Heart left ventricle (tissue), 16 donors: ENCODE data around the gene LRRC63. TPM values are rescaled to one million over a fixed set of nuclear protein-coding genes. Genes with fewer than 3 reads are reported as not detected.
A peak's percentile ranks its signal among the peaks of the same experiment; 100 is the strongest.

Source experiments
- ATAC-seq, 4 donors: fragments of 200-7000 bp; cut with Tn5 transposase; one replicate each; pipeline ENCODE4 v1.9.1; 2020 to 2022; ENCODE audit warnings: moderate library complexity in 4 of 4, mild to moderate bottlenecking in 3 of 4, moderate number of reproducible peaks in 1 of 4
- DNase-seq, 5 donors: peaks; one replicate each; pipeline ENCODE4 v3.0.0-alpha.2; 2020
- H3K27ac ChIP-seq, 12 donors: fragments of 200-600 bp; sonication (generic) in 4 of 12; one replicate each; pipeline versions ENCODE4 v1.5.0 to v1.8.0; 2016 to 2022; ENCODE audit warnings: mild to moderate bottlenecking in 2 of 12
- H3K27me3 ChIP-seq, 9 donors: fragments of 200-600 bp; sonication (generic) in 2 of 9; one replicate each; pipeline versions ENCODE4 v1.5.1 to v1.8.0; 2016 to 2022; ENCODE audit warnings: mild to moderate bottlenecking in 3 of 9
- H3K36me3 ChIP-seq, 9 donors: fragments of 200-600 bp; sonication (generic) in 2 of 9; one replicate each; pipeline versions ENCODE4 v1.5.0 to v1.8.0; 2018 to 2022; ENCODE audit warnings: mild to moderate bottlenecking in 2 of 9
- H3K4me1 ChIP-seq, 12 donors: fragments of 200-600 bp; sonication (generic) in 4 of 12; one replicate each; pipeline versions ENCODE4 v1.5.0 to v1.8.0; 2016 to 2022; ENCODE audit warnings: mild to moderate bottlenecking in 3 of 12
- H3K4me3 ChIP-seq, 12 donors: fragments of 200-600 bp; sonication (generic) in 4 of 12; one replicate each; pipeline versions ENCODE4 v1.5.0 to v1.8.0; 2017 to 2022; ENCODE audit warnings: mild to moderate bottlenecking in 9 of 12, moderate library complexity in 4 of 12
- H3K9me3 ChIP-seq, 12 donors: fragments of 200-600 bp; sonication (generic) in 4 of 12; one replicate each; pipeline versions ENCODE4 v1.5.0 to v1.8.0; 2016 to 2022; ENCODE audit warnings: mild to moderate bottlenecking in 1 of 12
- CTCF ChIP-seq, 12 donors: fragments of 200-600 bp; sonication (generic) in 4 of 12; IDR thresholded peaks; one replicate each; pipeline versions ENCODE4 v1.5.0 to v1.8.0; 2018 to 2022; ENCODE audit warnings: antibody characterized with exemption in 12 of 12, mild to moderate bottlenecking in 5 of 12
- POLR2A ChIP-seq, 2 donors: fragments of 450-650 bp; IDR thresholded peaks; one replicate each; pipeline ENCODE4 v1.6.1; 2017; ENCODE audit warnings: antibody characterized with exemption in 2 of 2, mild to moderate bottlenecking in 2 of 2, moderate library complexity in 2 of 2
- WGBS, 4 donors: extraction: QIAGEN DNeasy Blood & Tissue Kit in 2 of 4; methylation state at CpG; one replicate each; pipeline versions ENCODE4 v1.1.5 to v1.1.7; 2013 to 2018; 5-methylcytosine and 5-hydroxymethylcytosine counted together
- intact Hi-C, 10 donors: fragments of 100-400 bp; cut with DNase I; formaldehyde crosslinking; loops; one replicate each; pipeline versions ENCODE4 v1.11.1 to v1.14.2; 2022
- polyA plus RNA-seq, 2 donors: library from polyadenylated mRNA; stranded (reverse); fragments of 200-250 nt; gene quantifications; one replicate each; pipeline ENCODE4 v1.2.3, GENCODE V29; 2013
- total RNA-seq, 9 donors: library from RNA; depleted of rRNA in 2 of 9; stranded (reverse); fragments of >200 nt in 2 of 9; fragmentation: NEBNext Ultra II Directional in 3 of 9; extraction: Animal tissue kit (Norgen Biotek cat#: 25700) in 3 of 9; gene quantifications; one replicate each; pipeline versions ENCODE4 v1.1.0 to v1.2.4, GENCODE V29; 2016 to 2023
- donor health status: ischemic (EF 13 %, LVEDD 7.1; RV severe dilation, severe dysfunction).
- donor health status: healthy with polysubstance abuse.
- donor health status: DM: no; HTN: yes; CAD: no.
- donor health status: DM: no; HTN: no; CAD: no.
- donor health status: ischemic (EF 25% LVEDD 6.9; RV normal size, moderate dysfunction).
- donor health status: ischemic (EF 25% LVEDD 5.7; RV mildly dilated, moderate dysfunction).
- donor health status: healthy.
- donor health status: DM: yes; HTN: yes; CAD: no.
- donor health status: ischemic (EF 35%, LVEDD 5.7; RV mildly dilated, moderate dysfunction).
- donor health status: nonischemic (EF 11% LVEDD 7.7; RV severe dilation, severe dysfunction).
- donor health status: DM: yes; HTN: yes; CAD: no.
- donor health status: PGD.
- donor health status: ischemic (EF 29% LVEDD 5.4; RV normal size, mild dysfunction).
- donor health status: nonischemic (EF 23%, LVEDD 6.1; RV moderate dilation, normal function).

Gene LRRC63
- total and polyA plus RNA-seq, 11 donors: 0.14 to 0.48 TPM; not detected in 9

- ATAC-seq (no peak), DNase-seq (no peak)
- Histone ChIP-seq H3K36me3 (no peaks in the 10 kb centered on the region), H3K9me3 (no peaks in the 10 kb centered on the region), H3K27me3 (peaks cover 0 to 3% (median 0%) of the 10 kb centered on the region in 9 donors), H3K27ac (peak overlapping the region in 2 of 12 donors; percentile 9 to 91), H3K4me3 (peak overlapping the region in 9 of 12 donors; percentile 2 to 60 (median 36)), H3K4me1 (peaks cover 0 to 48% (median 0%) of the 10 kb centered on the region in 12 donors)
- intact Hi-C loops: no loop called here
- TF ChIP-seq POLR2A (IDR thresholded peaks at IDR 0.05): no peak
- WGBS, 4 donors: 81 to 90% (median 85%) methylated on average over 5 of the region's 5 CpGs
Measured at GRCh38 chr13:46181377-46181839, 30.3 kb upstream of the LRRC63 start.

- DNase-seq (no peak), ATAC-seq (peak in 3 of 4 donors; percentile 38 to 68 (median 51))
- Histone ChIP-seq H3K27me3 (peaks cover 0 to 3% (median 0%) of the 10 kb centered on the region in 9 donors), H3K27ac (peak within 1 kb of the TSS in 2 of 12 donors; percentile 9 to 91), H3K4me3 (peak within 1 kb of the TSS in 9 of 12 donors; percentile 2 to 60 (median 36)), H3K9me3 (no peaks in the 10 kb centered on the region), H3K36me3 (no peaks in the 10 kb centered on the region), H3K4me1 (peaks cover 0 to 46% (median 0%) of the 10 kb centered on the region in 12 donors)
- intact Hi-C loops: no loop called here
- no peak for TF ChIP-seq POLR2A (IDR thresholded peaks at IDR 0.05)
- TF ChIP-seq CTCF (IDR thresholded peaks at IDR 0.05): no peak
- WGBS, 4 donors: 78 to 88% (median 85%) methylated on average over 8 of the region's 8 CpGs
Measured at GRCh38 chr13:46181840-46182490, 29.8 kb upstream of the LRRC63 start, which contains the start of gene LCP1. Gene LCP1, minus strand, starts transcription at chr13:46182177. Its CDS starts 22,515 bp downstream, at chr13:46159662.

- Histone ChIP-seq H3K27ac (peak overlapping the region in 1 of 12 donors; percentile 91), H3K4me1 (peaks cover 0 to 46% (median 0%) of the 10 kb centered on the region in 12 donors), H3K4me3 (peak overlapping the region in 1 of 12 donors; percentile 60), H3K36me3 (no peaks in the 10 kb centered on the region), H3K9me3 (no peaks in the 10 kb centered on the region), H3K27me3 (peaks cover 0 to 3% (median 0%) of the 10 kb centered on the region in 9 donors)
- ATAC-seq (no peak), DNase-seq (no peak)
- intact Hi-C loops: no loop called here
- WGBS, 4 donors: 74 to 79% (median 78%) methylated on average over 2 of the region's 2 CpGs
- TF ChIP-seq CTCF (IDR thresholded peaks at IDR 0.05) (no peak), POLR2A (IDR thresholded peaks at IDR 0.05) (no peak)
Measured at GRCh38 chr13:46182491-46182877, 29.2 kb upstream of the LRRC63 start.

- ATAC-seq: no peak
- Histone ChIP-seq H3K9me3 (no peaks in the 10 kb centered on the region), H3K36me3 (no peaks in the 10 kb centered on the region), H3K4me1 (peaks cover 0 to 41% (median 0%) of the 10 kb centered on the region in 12 donors), H3K27ac (peak overlapping the region in 1 of 12 donors; percentile 91), H3K27me3 (peaks cover 0 to 3% (median 0%) of the 10 kb centered on the region in 9 donors), H3K4me3 (peak overlapping the region in 1 of 12 donors; percentile 60)
- intact Hi-C loops: no loop called here
- TF ChIP-seq POLR2A (IDR thresholded peaks at IDR 0.05) (no peak), CTCF (IDR thresholded peaks at IDR 0.05) (no peak)
- no peak for DNase-seq
- 74 to 83% (median 77%) methylated on average over 15 of the region's 15 CpGs for WGBS, 4 donors
Measured at GRCh38 chr13:46183018-46183946, 28.4 kb upstream of the LRRC63 start.
